ENCODE results near the gene TNN.
A peak's percentile ranks its signal among the peaks of the same experiment; 100 is the strongest.

TNN gene

GRCh38 chr1:175124861-175125260, 57.2 kb downstream of the TNN start:
- no peaks in the 10 kb centered on the region for H3K27me3 ChIP-seq (ENCODE audit: insufficient read depth, poor library complexity, severe bottlenecking)
- DNase-seq (ENCODE audit: low read depth in 1 of 2, low spot score in 1 of 2): no peak
- H3K27ac ChIP-seq (replicated peaks): no peak overlapping the region
- peak overlapping the region; percentile 10; the same call in 1 of the 2 replicates for H3K4me3 ChIP-seq (replicated peaks; ENCODE audit: insufficient read depth, low read length)
- no peak for TF ChIP-seq GABPA (IDR thresholded peaks at IDR 0.05; ENCODE audit: low read depth)
- no peak for TF ChIP-seq POLR2AphosphoS5 (IDR thresholded peaks at IDR 0.05; ENCODE audit: low read depth)
- TF ChIP-seq CTCF (IDR thresholded peaks at IDR 0.05; ENCODE audit: insufficient read depth, low read length): no peak
- no peak for TF ChIP-seq REST (IDR thresholded peaks at IDR 0.05; ENCODE audit: insufficient replicate concordance, low read depth)
- no peak for TF ChIP-seq SPI1 (IDR thresholded peaks at IDR 0.05; ENCODE audit: borderline replicate concordance, low read depth)

GRCh38 chr1:175126347-175126746, 58.7 kb downstream of the TNN start:
- DNase-seq (ENCODE audit: low read depth in 1 of 2, low spot score in 1 of 2): no peak
- H3K4me3 ChIP-seq (replicated peaks; ENCODE audit: insufficient read depth, low read length): no peak overlapping the region
- TF ChIP-seq POLR2AphosphoS5 (IDR thresholded peaks at IDR 0.05; ENCODE audit: low read depth) (no peak), REST (IDR thresholded peaks at IDR 0.05; ENCODE audit: insufficient replicate concordance, low read depth) (no peak), SPI1 (IDR thresholded peaks at IDR 0.05; ENCODE audit: borderline replicate concordance, low read depth) (no peak), CTCF (IDR thresholded peaks at IDR 0.05; ENCODE audit: insufficient read depth, low read length) (no peak), GABPA (IDR thresholded peaks at IDR 0.05; ENCODE audit: low read depth) (no peak)
- no peaks in the 10 kb centered on the region for H3K27me3 ChIP-seq (ENCODE audit: insufficient read depth, poor library complexity, severe bottlenecking)
- no peak overlapping the region for H3K27ac ChIP-seq (replicated peaks)

GRCh38 chr1:175127565-175127964, 59.9 kb downstream of the TNN start:
- TF ChIP-seq CTCF (IDR thresholded peaks at IDR 0.05; ENCODE audit: insufficient read depth, low read length): no peak
- DNase-seq (ENCODE audit: low read depth in 1 of 2, low spot score in 1 of 2): no peak
- no peaks in the 10 kb centered on the region for H3K27me3 ChIP-seq (ENCODE audit: insufficient read depth, poor library complexity, severe bottlenecking)
- H3K27ac ChIP-seq (replicated peaks): no peak overlapping the region
- H3K4me3 ChIP-seq (replicated peaks; ENCODE audit: insufficient read depth, low read length): no peak overlapping the region

GRCh38 chr1:175128523-175128922, 60.9 kb downstream of the TNN start:
- H3K27ac ChIP-seq (replicated peaks): no peak overlapping the region
- no peak for DNase-seq (ENCODE audit: low read depth in 1 of 2, low spot score in 1 of 2)
- TF ChIP-seq SPI1 (IDR thresholded peaks at IDR 0.05; ENCODE audit: borderline replicate concordance, low read depth): no peak
- TF ChIP-seq REST (IDR thresholded peaks at IDR 0.05; ENCODE audit: insufficient replicate concordance, low read depth): no peak
- H3K4me3 ChIP-seq (replicated peaks; ENCODE audit: insufficient read depth, low read length): no peak overlapping the region
- H3K27me3 ChIP-seq (ENCODE audit: insufficient read depth, poor library complexity, severe bottlenecking): no peaks in the 10 kb centered on the region

Data from HL-60 (cell line).